ENCODE measurements around the gene CIROP.
"Not testable (repeated sequence)": the region's sequence is repeated elsewhere in the genome, so short reads cannot be mapped to it uniquely, and the experiment has no call there.

CIROP gene

GRCh38 chr14:23114669-23115038 is 9.9 kb upstream of the CIROP start:
- DNase-seq (ENCODE audit: low read depth in 2 of 2), result no peak

- DNase-seq (ENCODE audit: low read depth in 2 of 2), result no peak
Measured at GRCh38 chr14:23114120-23114458, 9.3 kb upstream of the CIROP start.

GRCh38 chr14:23113431-23114119 is 8.8 kb upstream of the CIROP start:
- no peak for DNase-seq (ENCODE audit: low read depth in 2 of 2)

GRCh38 chr14:23112359-23113178 is 7.8 kb upstream of the CIROP start:
- no peak for DNase-seq (ENCODE audit: low read depth in 2 of 2)

GRCh38 chr14:23110579-23111365 is 6.0 kb upstream of the CIROP start:
- DNase-seq (ENCODE audit: low read depth in 2 of 2), result no peak

- DNase-seq (ENCODE audit: low read depth in 2 of 2), result no peak
Measured at GRCh38 chr14:23109769-23110168, 5.0 kb upstream of the CIROP start.

- not testable (repeated sequence) for DNase-seq (ENCODE audit: low read depth in 2 of 2)
Measured at GRCh38 chr14:23108169-23108568, 3.4 kb upstream of the CIROP start.

GRCh38 chr14:23107620-23108019 is 2.8 kb upstream of the CIROP start:
- DNase-seq (ENCODE audit: low read depth in 2 of 2), result not testable (repeated sequence)

- DNase-seq (ENCODE audit: low read depth in 2 of 2), result no peak
Measured at GRCh38 chr14:23106747-23107045, 1.9 kb upstream of the CIROP start.

- no peak for DNase-seq (ENCODE audit: low read depth in 2 of 2)
Measured at GRCh38 chr14:23105348-23105824, 597 bp upstream of the CIROP start.

GRCh38 chr14:23104070-23104590 is 659 bp downstream of the CIROP start:
- DNase-seq (ENCODE audit: low read depth in 2 of 2), result no peak

GRCh38 chr14:23103581-23103980 is 1.2 kb downstream of the CIROP start:
- DNase-seq (ENCODE audit: low read depth in 2 of 2), result no peak

- DNase-seq (ENCODE audit: low read depth in 2 of 2), result no peak
Measured at GRCh38 chr14:23102801-23103200, 2.0 kb downstream of the CIROP start.

- no peak for DNase-seq (ENCODE audit: low read depth in 2 of 2)
Measured at GRCh38 chr14:23101986-23102625, 2.7 kb downstream of the CIROP start.

GRCh38 chr14:23101213-23101970 is 3.4 kb downstream of the CIROP start:
- DNase-seq (ENCODE audit: low read depth in 2 of 2), result no peak

GRCh38 chr14:23099212-23099861 is 5.5 kb downstream of the CIROP start:
- DNase-seq (ENCODE audit: low read depth in 2 of 2), result no peak

GRCh38 chr14:23097786-23098185 is 7.0 kb downstream of the CIROP start:
- no peak for DNase-seq (ENCODE audit: low read depth in 2 of 2)

GRCh38 chr14:23095196-23096108 is 9.3 kb downstream of the CIROP start, which contains the start of gene C14orf119:
Gene C14orf119 (plus strand): TSS chr14:23095505. CDS start chr14:23097659, 2,154 bp downstream.
- DNase-seq (ENCODE audit: low read depth in 2 of 2), result peak; percentile 98

GRCh38 chr14:23094666-23095195 is 10.1 kb downstream of the CIROP start, which contains the start of gene ACIN1:
Gene ACIN1 (minus strand): TSS chr14:23095136. CDS start chr14:23095112, 24 bp downstream.
- peak in 1 of 2 donors; percentile 35 for DNase-seq (ENCODE audit: low read depth in 2 of 2)
